ENCODE data around the gene CATSPER4.

- TF ChIP-seq TEAD1 (CRISPR knock-in tag; IDR thresholded peaks at IDR 0.05), result no peak
- TF ChIP-seq, protein P1, sequence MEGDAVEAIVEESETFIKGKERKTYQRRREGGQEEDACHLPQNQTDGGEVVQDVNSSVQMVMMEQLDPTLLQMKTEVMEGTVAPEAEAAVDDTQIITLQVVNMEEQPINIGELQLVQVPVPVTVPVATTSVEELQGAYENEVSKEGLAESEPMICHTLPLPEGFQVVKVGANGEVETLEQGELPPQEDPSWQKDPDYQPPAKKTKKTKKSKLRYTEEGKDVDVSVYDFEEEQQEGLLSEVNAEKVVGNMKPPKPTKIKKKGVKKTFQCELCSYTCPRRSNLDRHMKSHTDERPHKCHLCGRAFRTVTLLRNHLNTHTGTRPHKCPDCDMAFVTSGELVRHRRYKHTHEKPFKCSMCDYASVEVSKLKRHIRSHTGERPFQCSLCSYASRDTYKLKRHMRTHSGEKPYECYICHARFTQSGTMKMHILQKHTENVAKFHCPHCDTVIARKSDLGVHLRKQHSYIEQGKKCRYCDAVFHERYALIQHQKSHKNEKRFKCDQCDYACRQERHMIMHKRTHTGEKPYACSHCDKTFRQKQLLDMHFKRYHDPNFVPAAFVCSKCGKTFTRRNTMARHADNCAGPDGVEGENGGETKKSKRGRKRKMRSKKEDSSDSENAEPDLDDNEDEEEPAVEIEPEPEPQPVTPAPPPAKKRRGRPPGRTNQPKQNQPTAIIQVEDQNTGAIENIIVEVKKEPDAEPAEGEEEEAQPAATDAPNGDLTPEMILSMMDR (IDR thresholded peaks at IDR 0.05), result no peak
- no peak for TF ChIP-seq NFE2L1 (CRISPR knock-in tag; IDR thresholded peaks at IDR 0.05)
- no peak for TF ChIP-seq E2F4 (CRISPR knock-in tag; IDR thresholded peaks at IDR 0.05; ENCODE audit: borderline replicate concordance, low read depth)
- no peak for TF ChIP-seq NFYB (CRISPR knock-in tag; conservative IDR thresholded peaks at IDR 0.05; ENCODE audit: low read depth)
- no peak for TF ChIP-seq PRRX2 (CRISPR knock-in tag; IDR thresholded peaks at IDR 0.05)
- TF ChIP-seq ESRRA (CRISPR knock-in tag; IDR thresholded peaks at IDR 0.05; ENCODE audit: borderline replicate concordance), result no peak
- TF ChIP-seq CBFB (CRISPR knock-in tag; IDR thresholded peaks at IDR 0.05; ENCODE audit: low read depth), result no peak
- no peak for TF ChIP-seq JUN (CRISPR knock-in tag; IDR thresholded peaks at IDR 0.05)
- TF ChIP-seq MLX (CRISPR knock-in tag; IDR thresholded peaks at IDR 0.05), result no peak
- TF ChIP-seq ATF2 (CRISPR knock-in tag; IDR thresholded peaks at IDR 0.05; ENCODE audit: borderline replicate concordance, low read depth), result no peak
Measured at GRCh38 chr1:26155370-26156284, 34.8 kb upstream of the CATSPER4 start.
